GM21825 (cell line): ENCODE data around the gene IMMP2L.

Source experiments
- ATAC-seq: cut with Tn5 transposase; IDR thresholded peaks from one replicate; pipeline ENCODE4 v1.9.1; 2021; ENCODE audit warnings: mild to moderate bottlenecking, moderate library complexity; ENCODE audit not compliant: unreplicated experiment

The IMMP2L gene

GRCh38 chr7:111014079-111014478, 548.2 kb downstream of the IMMP2L start:
- ATAC-seq: no peak

DNA sequence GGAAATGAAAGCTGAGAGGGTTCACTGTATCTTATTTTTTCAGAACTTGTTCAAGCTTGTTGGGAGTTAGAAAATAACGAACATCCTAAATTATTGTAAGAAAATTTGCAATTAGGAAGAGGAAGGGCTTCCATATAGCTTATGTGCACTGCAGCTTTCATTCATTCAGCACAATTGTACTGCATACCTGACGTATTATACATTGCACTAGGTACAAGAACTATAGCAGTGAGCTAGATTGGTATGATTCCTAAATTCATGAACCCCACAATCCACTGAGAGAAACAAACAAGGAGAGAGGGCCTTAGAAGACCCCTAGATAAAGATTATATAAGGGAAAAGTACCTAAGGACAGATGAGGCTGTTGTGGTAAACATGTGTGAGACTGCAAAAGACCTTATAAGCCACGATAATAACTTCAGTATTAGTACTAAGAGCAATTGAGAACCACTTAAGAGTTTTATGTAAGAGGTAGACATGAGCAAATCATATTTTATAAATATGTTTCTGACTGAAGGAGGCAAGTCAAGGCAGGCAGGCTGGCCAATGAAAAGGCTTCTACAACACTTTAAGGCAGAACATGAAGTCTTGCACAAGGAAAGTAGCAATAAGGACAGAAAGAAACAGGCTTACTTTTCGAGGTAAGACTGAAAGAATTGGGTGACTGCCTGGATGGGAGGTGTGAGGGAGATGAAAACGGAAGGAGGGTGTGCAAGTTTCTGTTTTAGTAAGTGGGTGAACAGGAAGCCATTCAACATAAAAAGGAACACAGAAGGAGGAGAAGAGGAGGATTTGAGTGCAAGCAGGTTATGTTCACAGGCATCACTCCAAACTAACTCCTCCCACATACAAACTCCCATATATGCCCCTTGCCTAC, 549.3 kb downstream of the IMMP2L start:
- peak; percentile 97 for ATAC-seq

GRCh38 chr7:111012149-111012548, 550.1 kb downstream of the IMMP2L start:
- no peak for ATAC-seq

DNA sequence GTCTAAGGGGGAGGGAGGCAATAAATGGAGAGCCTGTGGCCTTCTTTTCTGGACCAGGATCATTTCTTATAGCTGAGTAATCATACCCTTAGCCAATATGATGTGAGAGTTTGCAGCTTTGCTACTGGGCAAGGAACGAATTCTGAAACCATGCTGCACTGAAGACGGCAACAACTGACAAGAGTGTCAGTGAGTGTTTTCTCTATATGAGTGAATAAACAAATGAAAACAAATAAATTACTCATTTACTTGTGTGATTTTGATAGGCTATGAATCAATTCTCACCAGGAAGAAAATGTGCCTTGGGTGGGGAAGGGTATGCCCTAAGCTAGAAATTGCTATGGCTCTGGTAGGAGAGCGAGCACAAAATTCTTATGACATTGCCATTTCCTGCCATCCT, 550.8 kb downstream of the IMMP2L start:
- no peak for ATAC-seq

GRCh38 chr7:111010798-111011197, 551.5 kb downstream of the IMMP2L start:
- no peak for ATAC-seq

DNA sequence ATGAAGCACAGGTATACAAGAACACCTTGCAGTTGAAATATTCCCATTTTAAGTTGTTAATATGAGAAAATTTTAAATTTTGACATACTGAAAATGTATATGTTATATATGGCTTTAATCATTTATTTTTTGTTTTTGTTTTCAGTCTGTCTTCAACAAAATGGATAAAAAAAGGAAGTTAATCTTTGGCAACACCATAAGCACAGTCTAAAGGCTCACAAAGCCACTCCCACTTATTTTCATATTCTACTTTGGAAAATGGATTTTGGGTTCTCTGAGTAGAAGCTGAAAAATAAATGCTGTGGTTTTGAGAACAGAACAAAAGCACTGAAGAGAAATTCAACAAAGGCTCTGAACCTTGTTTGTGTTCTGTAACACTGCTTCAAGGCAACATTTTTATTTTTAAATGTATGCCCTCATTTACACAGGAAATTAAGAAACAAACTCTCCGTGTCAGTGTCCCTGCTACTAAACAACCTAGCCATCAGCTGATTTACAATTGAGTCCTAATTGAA, 552.7 kb downstream of the IMMP2L start:
- no peak for ATAC-seq

DNA sequence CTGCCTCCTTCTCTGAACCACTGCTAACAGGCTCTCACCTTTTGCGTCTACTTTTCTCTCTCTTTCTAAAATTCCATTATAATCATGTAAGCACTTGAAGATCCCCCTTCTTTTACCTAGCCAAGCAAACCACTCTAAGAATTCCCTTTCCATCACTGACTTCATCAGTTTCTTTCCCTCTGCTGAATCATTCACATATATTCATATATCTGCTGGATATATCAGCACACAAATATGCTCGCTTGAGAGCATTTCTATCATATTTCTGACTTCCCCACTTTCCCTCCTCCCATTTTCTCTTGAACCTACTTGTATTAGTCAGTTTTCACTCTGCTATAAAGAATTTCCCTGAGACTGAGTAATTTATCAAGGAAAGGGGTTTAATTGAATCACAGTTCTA, 555.6 kb downstream of the IMMP2L start:
- no peak for ATAC-seq

GRCh38 chr7:111006040-111006439, 556.3 kb downstream of the IMMP2L start:
- ATAC-seq: no peak

DNA sequence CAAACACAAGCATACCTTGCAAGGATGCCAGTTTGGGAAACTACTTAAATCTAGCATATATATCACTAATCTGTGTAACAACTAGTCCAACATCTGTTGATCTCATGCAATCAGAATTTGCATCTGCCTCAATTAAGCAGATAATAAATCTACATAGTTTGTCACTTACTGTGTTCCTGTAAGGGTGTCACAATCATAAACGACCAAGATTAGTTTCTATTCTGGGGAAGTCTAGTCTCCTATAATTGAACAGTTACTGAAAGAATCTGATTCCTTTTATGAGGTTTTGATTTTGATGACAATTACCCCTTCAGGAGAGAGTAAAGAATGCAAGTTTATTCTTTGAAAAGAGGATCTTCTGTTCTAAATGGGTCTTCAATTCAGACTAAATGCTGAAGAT, 556.8 kb downstream of the IMMP2L start:
- ATAC-seq: no peak

DNA sequence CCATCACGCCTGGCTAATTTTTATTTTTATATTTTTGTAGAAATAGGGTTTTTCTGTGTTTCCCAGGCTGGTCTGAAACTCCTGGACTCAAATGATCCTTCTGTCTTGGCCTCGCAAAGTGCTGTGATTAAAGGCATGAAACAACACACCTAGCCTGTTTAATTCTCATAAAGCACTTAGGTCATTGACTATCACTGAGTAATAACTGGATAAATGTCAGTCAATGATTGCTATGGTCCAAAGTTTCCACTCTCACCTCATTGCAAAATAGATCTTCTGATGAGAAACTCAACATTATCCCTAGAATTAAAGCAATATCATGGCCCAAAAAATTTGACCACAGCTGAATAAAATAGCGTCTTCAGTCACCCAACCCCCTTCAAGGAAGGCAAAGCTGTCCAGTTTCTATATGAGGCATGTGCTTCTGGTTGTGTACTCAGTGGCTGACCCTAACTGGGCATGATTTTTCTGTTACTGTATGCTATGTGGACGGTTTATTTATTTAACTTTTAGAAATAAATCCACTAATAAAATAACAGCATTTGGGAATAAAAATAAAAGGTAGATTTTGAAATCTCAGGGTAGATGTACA, 557.9 kb downstream of the IMMP2L start:
- ATAC-seq: no peak

- ATAC-seq: no peak
These were observed 558.4 kb downstream of the IMMP2L start for GRCh38 chr7:111003883-111004282.

- no peak for ATAC-seq
These were observed 568.0 kb downstream of the IMMP2L start for GRCh38 chr7:110994028-110994967.

DNA sequence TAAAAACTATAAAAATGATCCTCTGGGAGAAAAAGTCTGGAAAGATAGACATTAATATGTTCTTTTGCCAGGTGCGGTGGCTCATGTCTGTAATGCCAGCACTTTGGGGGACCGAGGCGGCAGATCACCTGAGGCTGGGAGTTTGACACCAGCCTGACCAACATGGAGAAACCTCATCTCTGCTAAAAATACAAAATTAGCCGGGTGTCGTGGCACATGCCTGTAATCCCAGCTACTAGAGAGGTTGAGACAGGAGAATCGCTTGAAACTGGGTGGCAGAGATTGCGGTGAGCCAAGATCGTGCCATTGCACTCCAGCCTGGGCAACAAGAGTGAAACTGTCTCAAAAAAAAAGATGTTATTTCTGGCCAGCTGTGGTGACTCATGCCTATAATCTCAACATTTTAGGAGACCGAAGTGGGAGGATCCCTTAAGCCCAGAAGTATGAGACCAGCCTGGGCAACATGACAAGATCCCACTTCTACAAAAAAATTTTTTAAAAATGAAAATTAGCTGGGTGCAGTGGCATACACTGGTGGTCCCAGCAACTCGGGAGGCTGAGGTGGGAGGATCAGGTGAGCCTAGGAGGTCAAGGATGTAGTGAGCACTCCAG, 573.3 kb downstream of the IMMP2L start:
- no peak for ATAC-seq

GRCh38 chr7:110988348-110988747, 573.9 kb downstream of the IMMP2L start:
- no peak for ATAC-seq

DNA sequence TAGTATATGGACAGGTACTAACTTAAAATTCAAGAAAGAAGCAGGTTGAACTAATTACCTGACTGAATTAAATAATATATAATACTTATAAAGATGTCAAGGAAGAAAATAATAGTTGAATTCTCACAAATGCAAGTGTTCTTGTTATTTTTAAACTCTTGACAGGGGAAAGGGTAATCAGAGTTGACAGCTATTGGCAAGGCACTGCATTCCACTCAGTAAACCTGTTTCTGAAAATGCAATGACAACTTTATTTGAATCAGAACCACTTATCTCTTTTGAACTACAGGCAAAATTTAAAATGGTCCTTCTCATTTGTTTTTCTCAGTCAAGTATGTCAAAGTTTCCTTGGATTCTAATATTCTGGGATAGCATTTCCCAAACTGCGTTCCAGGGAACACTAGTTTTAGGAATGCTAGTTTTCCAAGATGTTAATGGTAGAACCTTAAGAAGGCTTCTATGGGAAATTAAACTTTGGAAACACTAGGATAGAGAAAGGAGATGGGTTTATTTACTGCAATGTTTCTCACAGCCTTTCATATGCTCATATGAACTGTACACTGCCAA, 575.1 kb downstream of the IMMP2L start:
- no peak for ATAC-seq

- ATAC-seq: no peak
These were observed 578.4 kb downstream of the IMMP2L start for GRCh38 chr7:110983822-110984456.

DNA sequence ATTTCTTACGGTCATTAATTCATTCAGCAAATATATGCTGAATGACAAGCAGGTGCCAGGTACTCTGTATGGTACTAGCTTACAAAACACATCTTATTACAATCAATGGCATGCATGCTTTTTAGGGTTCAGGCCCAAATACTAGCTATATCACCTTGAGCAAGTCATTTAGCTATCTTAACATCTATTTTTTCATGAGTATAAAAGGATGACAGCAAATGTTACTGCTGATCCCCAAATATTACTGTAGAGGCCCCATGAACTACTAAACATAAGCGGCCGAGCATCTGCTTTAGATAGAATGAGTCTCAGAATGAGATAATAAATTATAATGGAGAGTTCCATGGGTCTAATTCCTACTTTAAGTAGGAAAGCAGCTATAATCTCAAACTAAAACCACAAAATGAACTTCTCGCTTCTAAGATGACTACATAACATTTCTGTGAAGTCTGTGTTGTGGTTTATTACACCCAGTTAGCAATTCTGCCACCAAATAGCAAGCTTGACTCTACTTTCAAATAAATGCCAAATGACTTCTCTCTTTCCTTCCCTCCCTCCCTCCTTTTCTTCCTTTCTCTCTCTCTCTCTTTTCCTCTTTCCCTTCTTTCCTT, 585.1 kb downstream of the IMMP2L start:
- ATAC-seq: no peak

- no peak for ATAC-seq
These were observed 586.8 kb downstream of the IMMP2L start for GRCh38 chr7:110975486-110975885.

- ATAC-seq: no peak
These were observed 587.9 kb downstream of the IMMP2L start for GRCh38 chr7:110974441-110974840.
